Spleen (tissue), 11 donors: ENCODE data around the gene GNG11. TPM values are rescaled to one million over a fixed set of nuclear protein-coding genes. Genes with fewer than 3 reads are reported as not detected.

Experiments used
- DNase-seq: peaks from one replicate; pipeline ENCODE4 v3.0.0-alpha.2; 2020
- H3K27ac ChIP-seq, 8 donors: fragments of 200-600 bp; sonication (generic) in 7 of 8; 1 replicate in 4 of 8; 2 replicates in 4 of 8; pipeline versions ENCODE4 v1.5.0 to v1.8.0; 2016 to 2021; ENCODE audit warnings: inconsistent platforms in 4 of 8, mild to moderate bottlenecking in 4 of 8, moderate library complexity in 1 of 8
- H3K27me3 ChIP-seq, 7 donors: fragments of 200-600 bp; sonication (generic) in 6 of 7; replicated peaks in 1 of 7; 1 replicate in 4 of 7; 2 replicates in 3 of 7; pipeline versions ENCODE4 v1.5.0 to v1.8.0; 2016 to 2021; ENCODE audit warnings: inconsistent platforms in 3 of 7, mild to moderate bottlenecking in 1 of 7
- H3K36me3 ChIP-seq, 6 donors: fragments of 200-600 bp; sonication (generic) in 5 of 6; 1 replicate in 4 of 6; 2 replicates in 2 of 6; pipeline versions ENCODE4 v1.5.0 to v1.8.0; 2016 to 2021; ENCODE audit warnings: inconsistent platforms in 2 of 6
- H3K4me1 ChIP-seq, 6 donors: fragments of 200-600 bp; sonication (generic) in 5 of 6; 1 replicate in 3 of 6; 2 replicates in 3 of 6; pipeline versions ENCODE4 v1.5.0 to v1.8.0; 2016 to 2021; ENCODE audit warnings: inconsistent platforms in 3 of 6
- H3K4me3 ChIP-seq, 8 donors: fragments of 200-600 bp; sonication (generic) in 7 of 8; 1 replicate in 4 of 8; 2 replicates in 4 of 8; pipeline versions ENCODE4 v1.5.0 to v1.8.0; 2016 to 2021; ENCODE audit warnings: inconsistent platforms in 4 of 8, mild to moderate bottlenecking in 4 of 8, moderate library complexity in 2 of 8
- H3K9me3 ChIP-seq, 8 donors: fragments of 200-600 bp; sonication (generic) in 7 of 8; 1 replicate in 4 of 8; 2 replicates in 4 of 8; pipeline versions ENCODE4 v1.5.0 to v1.8.0; 2016 to 2021; ENCODE audit warnings: inconsistent platforms in 4 of 8
- CTCF ChIP-seq, 11 experiments: fragments of 200-600 bp in 7 of 11; fragments of 450-650 bp in 4 of 11; sonication (generic) in 4 of 11; IDR thresholded peaks in 8 of 11; conservative IDR thresholded peaks in 3 of 11; 1 replicate in 7 of 11; 2 replicates in 4 of 11; pipeline versions ENCODE4 v1.4.0 to v1.8.0; 2016 to 2021; ENCODE audit warnings: antibody characterized with exemption in 11 of 11, inconsistent platforms in 4 of 11, mild to moderate bottlenecking in 1 of 11
- POLR2A ChIP-seq, 3 donors: fragments of 450-650 bp; IDR thresholded peaks; one replicate each; pipeline ENCODE4 v1.5.1; 2017; ENCODE audit warnings: antibody characterized with exemption in 3 of 3, mild to moderate bottlenecking in 1 of 3
- POLR2AphosphoS5 ChIP-seq, 3 donors: sonication (generic); formaldehyde crosslinking; IDR thresholded peaks; one replicate each; pipeline ENCODE4 v1.5.1; 2017; ENCODE audit warnings: antibody characterized with exemption in 3 of 3
- WGBS, 5 donors: extraction: QIAGEN DNeasy Blood & Tissue Kit in 3 of 5; methylation state at CpG; one replicate each; pipeline versions ENCODE4 v1.1.5 to v1.1.7; 2013 to 2018; 5-methylcytosine and 5-hydroxymethylcytosine counted together
- intact Hi-C: fragments of 100-400 bp; cut with DNase I; formaldehyde crosslinking; loops from one replicate; pipeline ENCODE4 v1.15.0; 2023; ENCODE audit warnings: low total_unique reads
- polyA plus RNA-seq, 3 donors: library from polyadenylated mRNA; stranded (reverse); fragments of 200-250 nt; gene quantifications; one replicate each; pipeline ENCODE4 v1.2.1, GENCODE V29; 2013
- total RNA-seq, 7 donors: library from RNA; depleted of rRNA in 3 of 7; stranded (reverse); fragments of >200 nt in 3 of 7; fragmentation: NEBNext Ultra II Directional in 4 of 7; extraction: Animal tissue kit (Norgen Biotek cat#: 25700) in 4 of 7; gene quantifications; one replicate each; pipeline versions ENCODE4 v1.1.0 to v1.2.1, GENCODE V29; 2016 to 2021
- donor health status: healthy with polysubstance abuse.
- donor health status: DM: no; HTN: no; CAD: no; lungs with moderate emphysema.
- donor health status: DM: no; HTN: no; CAD: no.
- donor health status: Bipolar disorder and iron deficiency.
- donor health status: healthy.
- donor health status: DM: no; HTN: no; CAD: no.
- donor health status: DM: yes; HTN: yes; CAD: no.

Gene GNG11
- total and polyA plus RNA-seq, 10 donors = 15.5 to 97.3 (median 37.0) TPM

DNA sequence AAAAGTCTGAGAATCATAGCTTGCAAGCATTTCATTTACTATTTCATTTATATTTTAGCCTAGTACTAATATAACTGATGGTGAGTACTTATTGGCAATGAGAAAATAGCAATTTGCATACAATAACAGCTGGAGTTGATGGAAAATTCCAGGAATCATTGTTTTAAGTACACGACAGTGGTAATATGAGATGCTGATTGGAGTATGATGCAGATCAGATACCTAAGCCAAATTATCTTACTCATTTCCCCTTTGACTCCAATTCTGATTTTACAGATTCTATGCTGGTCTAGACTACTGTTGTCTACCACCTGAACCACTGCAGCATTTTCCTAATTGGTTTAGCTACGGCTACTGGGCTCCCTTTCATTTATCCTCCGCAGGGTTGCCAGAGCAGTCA, 36.7 kb downstream of the GNG11 start:
- Histone ChIP-seq H3K4me1 (no peaks in the 10 kb centered on the region), H3K4me3 (no peak overlapping the region), H3K27me3 (no peaks in the 10 kb centered on the region), H3K36me3 (no peaks in the 10 kb centered on the region), H3K27ac (no peak overlapping the region), H3K9me3 (no peaks in the 10 kb centered on the region)
- intact Hi-C loops = no loop called here
- 86 to 97% (median 93%) methylated on average over 3 of the region's 3 CpGs for WGBS, 5 donors
- DNase-seq = no peak
- TF ChIP-seq POLR2A (IDR thresholded peaks at IDR 0.05) = no peak
- no peak for TF ChIP-seq POLR2AphosphoS5 (IDR thresholded peaks at IDR 0.05)
- no peak for TF ChIP-seq CTCF (IDR thresholded peaks at IDR 0.05 in 8 of 11, conservative IDR thresholded peaks at IDR 0.05 in 3 of 11)

DNA sequence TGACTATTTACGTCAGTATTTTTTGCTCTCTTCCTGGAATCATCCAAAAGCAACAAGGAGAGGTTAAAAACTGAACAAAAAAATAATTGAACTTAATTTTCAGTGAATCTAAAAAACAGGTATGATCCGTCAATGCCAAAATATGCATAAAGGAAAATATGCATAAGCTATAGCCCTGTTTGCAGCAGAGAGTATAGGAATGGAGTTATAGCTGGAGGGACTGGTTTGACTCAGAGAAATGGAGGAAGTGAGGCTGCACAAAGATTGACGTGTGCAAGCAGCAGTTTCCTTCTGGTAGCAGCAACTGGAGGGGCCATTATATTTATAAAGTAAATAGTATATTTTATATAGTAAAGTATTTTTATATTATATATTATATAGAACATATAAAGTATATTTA, 37.1 kb downstream of the GNG11 start:
- Histone ChIP-seq H3K9me3 (no peaks in the 10 kb centered on the region), H3K4me3 (no peak overlapping the region), H3K4me1 (no peaks in the 10 kb centered on the region), H3K27me3 (no peaks in the 10 kb centered on the region), H3K36me3 (no peaks in the 10 kb centered on the region), H3K27ac (no peak overlapping the region)
- intact Hi-C loops = no loop called here
- TF ChIP-seq CTCF (IDR thresholded peaks at IDR 0.05 in 8 of 11, conservative IDR thresholded peaks at IDR 0.05 in 3 of 11) (no peak), POLR2A (IDR thresholded peaks at IDR 0.05) (no peak), POLR2AphosphoS5 (IDR thresholded peaks at IDR 0.05) (no peak)
- 73 to 81% (median 75%) methylated on average over 3 of the region's 3 CpGs for WGBS, 5 donors
- no peak for DNase-seq

DNA sequence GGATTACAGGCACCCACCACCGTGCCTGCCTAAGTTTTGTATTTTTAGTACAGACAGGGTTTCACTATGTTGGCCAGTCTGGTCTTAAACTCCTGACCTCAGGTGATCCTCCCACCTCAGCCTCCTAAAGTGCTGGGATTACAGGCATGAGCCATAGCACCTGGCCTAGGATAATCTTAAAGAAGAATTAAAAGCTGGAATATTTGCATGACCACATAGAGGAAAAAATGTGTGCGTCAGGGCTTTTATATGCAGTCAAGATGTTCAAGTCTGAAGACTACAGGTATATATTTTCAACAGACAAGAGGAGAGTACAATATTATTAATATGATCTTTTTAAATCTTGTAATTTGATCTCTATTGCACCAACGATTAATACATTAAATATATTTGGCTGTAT, 39.5 kb downstream of the GNG11 start:
- Histone ChIP-seq H3K4me1 (no peaks in the 10 kb centered on the region), H3K27me3 (no peaks in the 10 kb centered on the region), H3K4me3 (no peak overlapping the region), H3K36me3 (no peaks in the 10 kb centered on the region), H3K9me3 (no peaks in the 10 kb centered on the region), H3K27ac (no peak overlapping the region)
- intact Hi-C loops = no loop called here
- no peak for DNase-seq
- WGBS, 5 donors = 89 to 92% (median 91%) methylated on average over 3 of the region's 3 CpGs
- TF ChIP-seq CTCF (IDR thresholded peaks at IDR 0.05 in 8 of 11, conservative IDR thresholded peaks at IDR 0.05 in 3 of 11) (no peak), POLR2A (IDR thresholded peaks at IDR 0.05) (no peak), POLR2AphosphoS5 (IDR thresholded peaks at IDR 0.05) (no peak)

GRCh38 chr7:93964262-93964661, 42.7 kb downstream of the GNG11 start:
- Histone ChIP-seq H3K36me3 (no peaks in the 10 kb centered on the region), H3K27ac (no peak overlapping the region)

More at GRCh38 chr7:93964262-93964661, 42.7 kb downstream of the GNG11 start:
- WGBS, 5 donors = 94 to 95% (median 95%) methylated on average over 5 of the region's 5 CpGs
- H3K27me3 ChIP-seq = no peaks in the 10 kb centered on the region
- no peak for TF ChIP-seq POLR2AphosphoS5 (IDR thresholded peaks at IDR 0.05)
- no peak for TF ChIP-seq POLR2A (IDR thresholded peaks at IDR 0.05)
- TF ChIP-seq CTCF (IDR thresholded peaks at IDR 0.05 in 8 of 11, conservative IDR thresholded peaks at IDR 0.05 in 3 of 11) = no peak
- DNase-seq = no peak
- no peaks in the 10 kb centered on the region for H3K9me3 ChIP-seq
- intact Hi-C loops = no loop called here
- H3K4me1 ChIP-seq = no peaks in the 10 kb centered on the region
- H3K4me3 ChIP-seq = no peak overlapping the region
